HG03045 (cell line): ENCODE data around the gene MSH2.

Source experiments
- ATAC-seq: cut with Tn5 transposase; IDR thresholded peaks from one replicate; pipeline ENCODE4 v1.9.1; 2021; ENCODE audit warnings: mild to moderate bottlenecking, moderate library complexity; ENCODE audit not compliant: unreplicated experiment

MSH2 gene

GRCh38 chr2:47504174-47504810 lies 101.3 kb downstream of the MSH2 start:
- ATAC-seq, result no peak

GRCh38 chr2:47506024-47506423 lies 103.1 kb downstream of the MSH2 start:
- no peak for ATAC-seq

GRCh38 chr2:47506436-47506835 lies 103.5 kb downstream of the MSH2 start:
- no peak for ATAC-seq

GRCh38 chr2:47508080-47508479 lies 105.1 kb downstream of the MSH2 start:
- ATAC-seq, result no peak

- no peak for ATAC-seq
Observed at GRCh38 chr2:47508641-47509040, 105.7 kb downstream of the MSH2 start.

GRCh38 chr2:47509250-47509649 lies 106.3 kb downstream of the MSH2 start:
- ATAC-seq, result no peak

- no peak for ATAC-seq
Observed at GRCh38 chr2:47509821-47510385, 106.9 kb downstream of the MSH2 start.

GRCh38 chr2:47510745-47511144 lies 107.8 kb downstream of the MSH2 start:
- ATAC-seq, result no peak

GRCh38 chr2:47512581-47513083 lies 109.7 kb downstream of the MSH2 start:
- no peak for ATAC-seq

GRCh38 chr2:47513981-47514520 lies 111.1 kb downstream of the MSH2 start:
- no peak for ATAC-seq

- ATAC-seq, result no peak
Observed at GRCh38 chr2:47516360-47517104, 113.6 kb downstream of the MSH2 start.

- no peak for ATAC-seq
Observed at GRCh38 chr2:47518497-47519146, 115.7 kb downstream of the MSH2 start.

- no peak for ATAC-seq
Observed at GRCh38 chr2:47519147-47519537, 116.2 kb downstream of the MSH2 start.

- no peak for ATAC-seq
Observed at GRCh38 chr2:47519604-47520301, 116.8 kb downstream of the MSH2 start.

GRCh38 chr2:47520302-47520630 lies 117.3 kb downstream of the MSH2 start:
- ATAC-seq, result no peak

- peak; percentile 67 for ATAC-seq
Observed at GRCh38 chr2:47520825-47521665, 118.1 kb downstream of the MSH2 start.

GRCh38 chr2:47521666-47522285 lies 118.8 kb downstream of the MSH2 start:
- ATAC-seq, result no peak

GRCh38 chr2:47525167-47525566 lies 122.2 kb downstream of the MSH2 start:
- ATAC-seq, result no peak

- no peak for ATAC-seq
Observed at GRCh38 chr2:47528455-47528854, 125.5 kb downstream of the MSH2 start.
